Liver (tissue), 9 donors: ENCODE results near the gene STK24. TPM values are rescaled to one million over a fixed set of nuclear protein-coding genes. Genes with fewer than 3 reads are reported as not detected.

Experiments used
- DNase-seq: peaks from one replicate; pipeline ENCODE4 v3.0.0-alpha.2; 2017; ENCODE audit warnings: low spot score
- H3K27ac ChIP-seq, 2 donors: one replicate each; pipeline ENCODE4 v1.7.0; 2013; ENCODE audit warnings: inconsistent platforms in 2 of 2, low read length in 2 of 2, control low read depth in 1 of 2, low read depth in 1 of 2, mild to moderate bottlenecking in 1 of 2
- H3K27me3 ChIP-seq, 4 donors: one replicate each; pipeline versions ENCODE4 v1.6.1 to v1.7.0; 2013; ENCODE audit warnings: low read length in 3 of 4, inconsistent platforms in 1 of 4, mild to moderate bottlenecking in 1 of 4, moderate library complexity in 1 of 4; ENCODE audit not compliant: control insufficient read depth in 4 of 4, insufficient read depth in 4 of 4
- H3K36me3 ChIP-seq, 4 donors: one replicate each; pipeline versions ENCODE4 v1.6.1 to v1.7.0; 2013; ENCODE audit warnings: low read length in 3 of 4, mild to moderate bottlenecking in 3 of 4, low read depth in 1 of 4, moderate library complexity in 1 of 4; ENCODE audit not compliant: control insufficient read depth in 4 of 4, insufficient read depth in 3 of 4
- H3K4me1 ChIP-seq, 4 donors: one replicate each; pipeline versions ENCODE4 v1.6.1 to v1.7.0; 2013; ENCODE audit warnings: low read length in 3 of 4, mild to moderate bottlenecking in 3 of 4, moderate library complexity in 1 of 4; ENCODE audit not compliant: control insufficient read depth in 4 of 4, insufficient read depth in 4 of 4
- H3K4me3 ChIP-seq, 3 donors: one replicate each; pipeline versions ENCODE4 v1.6.1 to v1.7.0; 2013; ENCODE audit warnings: low read length in 3 of 3, control low read depth in 1 of 3, low read depth in 1 of 3, mild to moderate bottlenecking in 1 of 3
- H3K9ac ChIP-seq, 2 donors: one replicate each; pipeline ENCODE4 v1.7.0; 2013; ENCODE audit warnings: low read length in 2 of 2, mild to moderate bottlenecking in 2 of 2, moderate library complexity in 2 of 2, control low read depth in 1 of 2, low read depth in 1 of 2
- H3K9me3 ChIP-seq, 4 donors: one replicate each; pipeline versions ENCODE4 v1.6.1 to v1.7.0; 2013; ENCODE audit warnings: low read length in 3 of 4; ENCODE audit not compliant: control insufficient read depth in 4 of 4
- EGR1 ChIP-seq, 2 donors: IDR thresholded peaks; 2 replicates each; pipeline ENCODE4 v1.6.1; 2016 to 2018; ENCODE audit warnings: antibody characterized with exemption in 2 of 2, low read depth in 2 of 2
- FOXA1 ChIP-seq: IDR thresholded peaks from 2 replicates; pipeline ENCODE4 v1.6.1; 2016; ENCODE audit warnings: antibody characterized with exemption
- FOXA2 ChIP-seq: IDR thresholded peaks from 2 replicates; pipeline ENCODE4 v1.6.1; 2016; ENCODE audit warnings: antibody characterized with exemption
- GABPA ChIP-seq, 2 donors: IDR thresholded peaks in 1 of 2; conservative IDR thresholded peaks in 1 of 2; 2 replicates each; pipeline ENCODE4 v1.6.1; 2016; ENCODE audit warnings: antibody characterized with exemption in 2 of 2, mild to moderate bottlenecking in 1 of 2, moderate library complexity in 1 of 2
- HNF4A ChIP-seq, 2 donors: conservative IDR thresholded peaks; 2 replicates each; pipeline ENCODE4 v1.6.1; 2016; ENCODE audit warnings: antibody characterized with exemption in 2 of 2, mild to moderate bottlenecking in 2 of 2
- HNF4G ChIP-seq: IDR thresholded peaks from 2 replicates; pipeline ENCODE4 v1.6.1; 2016; ENCODE audit warnings: antibody characterized with exemption
- JUND ChIP-seq, 2 donors: IDR thresholded peaks; 2 replicates each; pipeline ENCODE4 v1.6.1; 2016; ENCODE audit warnings: antibody characterized with exemption in 2 of 2
- NR2F2 ChIP-seq: IDR thresholded peaks from 2 replicates; pipeline ENCODE4 v1.6.1; 2016; ENCODE audit warnings: antibody characterized with exemption
- RAD21 ChIP-seq, 2 donors: IDR thresholded peaks; 2 replicates each; pipeline ENCODE4 v1.6.1; 2016; ENCODE audit warnings: antibody characterized with exemption in 2 of 2, mild to moderate bottlenecking in 2 of 2
- RXRA ChIP-seq, 2 donors: IDR thresholded peaks; 2 replicates each; pipeline ENCODE4 v1.6.1; 2017 to 2018; ENCODE audit warnings: antibody characterized with exemption in 2 of 2, mild to moderate bottlenecking in 1 of 2
- SP1 ChIP-seq: IDR thresholded peaks from 2 replicates; pipeline ENCODE4 v1.6.1; 2018; ENCODE audit warnings: antibody characterized with exemption, mild to moderate bottlenecking
- WGBS: extraction: QIAGEN DNeasy Blood & Tissue Kit; methylation state at CpG from one replicate; pipeline ENCODE4 v1.1.7; 2013; 5-methylcytosine and 5-hydroxymethylcytosine counted together
- polyA plus RNA-seq, 2 donors: library from polyadenylated mRNA; stranded (reverse) in 1 of 2; unstranded in 1 of 2; fragments of 200-250 nt in 1 of 2; fragments of >200 nt in 1 of 2; fragmentation: Nextera tagmentation in 1 of 2; extraction: Ambion mirVana in 1 of 2; gene quantifications; one replicate each; pipeline versions ENCODE4 v1.2.1 to v1.2.3, GENCODE V29; 2013 to 2015
- total RNA-seq, 2 donors: library from RNA; depleted of rRNA; stranded (reverse); fragments of >200 nt; gene quantifications; one replicate each; pipeline ENCODE4 v1.2.3, GENCODE V29; 2014
- TF ChIP-seq, protein P1 (sequence below): IDR thresholded peaks from 2 replicates; pipeline ENCODE4 v1.6.1; 2016; ENCODE audit warnings: antibody characterized with exemption
- TF ChIP-seq, protein P2 (sequence below): IDR thresholded peaks from 2 replicates; pipeline ENCODE4 v1.6.1; 2016; ENCODE audit warnings: antibody characterized with exemption
- TF ChIP-seq, protein P3 (sequence below): IDR thresholded peaks from 2 replicates; pipeline ENCODE4 v1.6.1; 2016; ENCODE audit warnings: antibody characterized with exemption, mild to moderate bottlenecking
- TF ChIP-seq, protein P4 (sequence below): fragments of 150-350 bp; IDR thresholded peaks from 2 replicates; pipeline ENCODE4 v1.5.1; 2017; ENCODE audit warnings: improper control_type of control experiment, low read depth, low read length; ENCODE audit not compliant: missing input control
- donor health status: healthy.
- donor health status: healthy.
- donor health status: healthy.
- donor health status: healthy.
- donor health status: healthy.

STK24 gene
- total and polyA plus RNA-seq, 4 donors = 6.4 to 43.3 (median 14.9) TPM

DNA sequence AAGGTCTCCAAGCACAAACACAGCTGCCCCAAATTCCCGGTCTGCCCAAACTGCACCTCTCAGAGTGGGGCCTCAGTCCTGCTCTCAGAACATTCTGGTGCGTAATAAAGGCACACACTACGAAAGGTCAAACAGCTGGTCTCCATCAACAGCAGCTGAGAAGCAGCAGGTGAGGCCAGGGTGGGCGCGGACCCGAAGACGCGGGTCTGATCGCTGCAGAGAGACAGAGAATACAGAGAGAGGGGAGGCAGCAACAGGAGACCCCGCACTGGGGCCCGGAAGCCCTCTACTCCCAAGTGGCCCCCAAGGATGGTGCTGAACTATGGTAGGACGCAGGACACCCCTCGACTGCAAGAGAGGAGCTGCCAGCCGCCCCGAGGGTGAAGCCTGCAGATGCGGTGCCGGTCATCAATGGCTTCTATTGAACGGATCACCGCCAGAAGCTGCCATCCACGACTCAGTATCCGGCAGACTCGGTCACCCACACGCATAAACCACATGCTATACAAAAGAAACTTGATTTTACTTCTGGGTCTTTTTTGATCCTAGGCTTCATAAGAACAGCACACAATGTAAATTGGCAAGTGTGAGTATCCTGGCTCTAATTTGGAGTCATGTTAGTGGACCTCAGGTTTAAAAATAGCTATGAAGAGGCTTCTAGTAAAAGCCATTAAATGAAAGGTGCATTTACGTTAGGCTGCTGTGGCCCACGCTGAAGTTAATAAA lies 33.4 kb downstream of the STK24 start:
- Histone ChIP-seq H3K36me3 (no peaks in the 10 kb centered on the region), H3K4me1 (peaks cover 9 to 34% (median 20%) of the 10 kb centered on the region in 4 donors), H3K27ac (peak overlapping the region; percentile 3 to 35), H3K9ac (no peak overlapping the region), H3K27me3 (no peaks in the 10 kb centered on the region), H3K9me3 (no peaks in the 10 kb centered on the region), H3K4me3 (no peak overlapping the region)
- no peak for TF ChIP-seq JUND (IDR thresholded peaks at IDR 0.05)
- TF ChIP-seq RXRA (IDR thresholded peaks at IDR 0.05) = no peak
- no peak for TF ChIP-seq RAD21 (IDR thresholded peaks at IDR 0.05)
- TF ChIP-seq, protein P1, sequence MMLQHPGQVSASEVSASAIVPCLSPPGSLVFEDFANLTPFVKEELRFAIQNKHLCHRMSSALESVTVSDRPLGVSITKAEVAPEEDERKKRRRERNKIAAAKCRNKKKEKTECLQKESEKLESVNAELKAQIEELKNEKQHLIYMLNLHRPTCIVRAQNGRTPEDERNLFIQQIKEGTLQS = no peak
- TF ChIP-seq HNF4G = no peak
- TF ChIP-seq GABPA (IDR thresholded peaks at IDR 0.05 in 1 of 2, conservative IDR thresholded peaks at IDR 0.05 in 1 of 2) = no peak
- TF ChIP-seq, protein P2, sequence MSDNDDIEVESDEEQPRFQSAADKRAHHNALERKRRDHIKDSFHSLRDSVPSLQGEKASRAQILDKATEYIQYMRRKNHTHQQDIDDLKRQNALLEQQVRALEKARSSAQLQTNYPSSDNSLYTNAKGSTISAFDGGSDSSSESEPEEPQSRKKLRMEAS = no peak
- TF ChIP-seq, protein P3, sequence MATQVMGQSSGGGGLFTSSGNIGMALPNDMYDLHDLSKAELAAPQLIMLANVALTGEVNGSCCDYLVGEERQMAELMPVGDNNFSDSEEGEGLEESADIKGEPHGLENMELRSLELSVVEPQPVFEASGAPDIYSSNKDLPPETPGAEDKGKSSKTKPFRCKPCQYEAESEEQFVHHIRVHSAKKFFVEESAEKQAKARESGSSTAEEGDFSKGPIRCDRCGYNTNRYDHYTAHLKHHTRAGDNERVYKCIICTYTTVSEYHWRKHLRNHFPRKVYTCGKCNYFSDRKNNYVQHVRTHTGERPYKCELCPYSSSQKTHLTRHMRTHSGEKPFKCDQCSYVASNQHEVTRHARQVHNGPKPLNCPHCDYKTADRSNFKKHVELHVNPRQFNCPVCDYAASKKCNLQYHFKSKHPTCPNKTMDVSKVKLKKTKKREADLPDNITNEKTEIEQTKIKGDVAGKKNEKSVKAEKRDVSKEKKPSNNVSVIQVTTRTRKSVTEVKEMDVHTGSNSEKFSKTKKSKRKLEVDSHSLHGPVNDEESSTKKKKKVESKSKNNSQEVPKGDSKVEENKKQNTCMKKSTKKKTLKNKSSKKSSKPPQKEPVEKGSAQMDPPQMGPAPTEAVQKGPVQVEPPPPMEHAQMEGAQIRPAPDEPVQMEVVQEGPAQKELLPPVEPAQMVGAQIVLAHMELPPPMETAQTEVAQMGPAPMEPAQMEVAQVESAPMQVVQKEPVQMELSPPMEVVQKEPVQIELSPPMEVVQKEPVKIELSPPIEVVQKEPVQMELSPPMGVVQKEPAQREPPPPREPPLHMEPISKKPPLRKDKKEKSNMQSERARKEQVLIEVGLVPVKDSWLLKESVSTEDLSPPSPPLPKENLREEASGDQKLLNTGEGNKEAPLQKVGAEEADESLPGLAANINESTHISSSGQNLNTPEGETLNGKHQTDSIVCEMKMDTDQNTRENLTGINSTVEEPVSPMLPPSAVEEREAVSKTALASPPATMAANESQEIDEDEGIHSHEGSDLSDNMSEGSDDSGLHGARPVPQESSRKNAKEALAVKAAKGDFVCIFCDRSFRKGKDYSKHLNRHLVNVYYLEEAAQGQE = no peak
- TF ChIP-seq, protein P4, sequence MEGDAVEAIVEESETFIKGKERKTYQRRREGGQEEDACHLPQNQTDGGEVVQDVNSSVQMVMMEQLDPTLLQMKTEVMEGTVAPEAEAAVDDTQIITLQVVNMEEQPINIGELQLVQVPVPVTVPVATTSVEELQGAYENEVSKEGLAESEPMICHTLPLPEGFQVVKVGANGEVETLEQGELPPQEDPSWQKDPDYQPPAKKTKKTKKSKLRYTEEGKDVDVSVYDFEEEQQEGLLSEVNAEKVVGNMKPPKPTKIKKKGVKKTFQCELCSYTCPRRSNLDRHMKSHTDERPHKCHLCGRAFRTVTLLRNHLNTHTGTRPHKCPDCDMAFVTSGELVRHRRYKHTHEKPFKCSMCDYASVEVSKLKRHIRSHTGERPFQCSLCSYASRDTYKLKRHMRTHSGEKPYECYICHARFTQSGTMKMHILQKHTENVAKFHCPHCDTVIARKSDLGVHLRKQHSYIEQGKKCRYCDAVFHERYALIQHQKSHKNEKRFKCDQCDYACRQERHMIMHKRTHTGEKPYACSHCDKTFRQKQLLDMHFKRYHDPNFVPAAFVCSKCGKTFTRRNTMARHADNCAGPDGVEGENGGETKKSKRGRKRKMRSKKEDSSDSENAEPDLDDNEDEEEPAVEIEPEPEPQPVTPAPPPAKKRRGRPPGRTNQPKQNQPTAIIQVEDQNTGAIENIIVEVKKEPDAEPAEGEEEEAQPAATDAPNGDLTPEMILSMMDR = no peak
- no peak for TF ChIP-seq FOXA2
- no peak for TF ChIP-seq FOXA1
- no peak for TF ChIP-seq EGR1 (IDR thresholded peaks at IDR 0.05; ENCODE audit: low read depth in 2 of 2)
- 91% methylated on average over 25 of the region's 25 CpGs for WGBS
- no peak for DNase-seq

DNA sequence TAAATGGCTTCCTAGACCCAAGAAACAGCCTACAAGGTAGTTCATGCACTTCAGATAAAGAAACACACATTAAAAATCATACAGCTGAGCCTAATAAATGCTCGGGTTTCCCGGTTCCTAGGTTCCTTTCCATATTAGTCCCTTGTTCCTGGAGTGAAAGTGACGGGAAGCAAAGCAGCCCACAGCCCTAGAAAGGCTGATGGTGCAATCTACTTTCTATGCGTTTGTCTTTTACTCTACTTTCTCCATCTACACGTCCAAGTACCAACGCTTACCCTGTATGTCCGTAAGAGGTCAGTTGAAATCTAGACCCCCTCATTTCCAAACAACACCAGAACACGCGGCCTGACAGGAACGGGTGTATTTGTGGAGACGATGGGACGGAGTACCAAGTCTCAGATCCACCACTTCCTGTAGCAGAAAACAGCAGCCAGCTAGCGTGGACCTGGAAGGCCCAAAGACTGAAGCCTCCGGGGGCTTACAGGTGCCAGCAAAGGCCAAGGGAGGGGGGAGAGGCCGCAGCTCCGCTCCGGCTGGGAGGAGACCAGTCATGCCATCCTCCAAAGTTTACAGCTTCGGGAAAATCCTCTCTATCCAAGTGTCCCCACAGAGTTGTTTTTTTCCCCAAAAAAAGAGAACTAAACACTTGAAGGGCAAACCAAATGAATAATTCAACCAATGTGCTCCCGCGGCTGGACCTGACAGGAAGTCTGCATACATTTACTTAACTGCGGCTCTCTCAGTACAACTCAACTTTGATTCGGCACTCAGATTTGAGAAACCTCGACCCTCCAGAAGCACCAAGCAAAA lies 34.1 kb downstream of the STK24 start:
- Histone ChIP-seq H3K4me3 (no peak overlapping the region), H3K9me3 (no peaks in the 10 kb centered on the region), H3K27ac (peak overlapping the region; percentile 3 to 35), H3K4me1 (peaks cover 9 to 29% (median 20%) of the 10 kb centered on the region in 4 donors), H3K9ac (no peak overlapping the region), H3K27me3 (no peaks in the 10 kb centered on the region), H3K36me3 (no peaks in the 10 kb centered on the region)
- no peak for DNase-seq
- 69% methylated on average over 23 of the region's 23 CpGs for WGBS
- TF ChIP-seq NR2F2 (no peak), SP1 (no peak), GABPA (IDR thresholded peaks at IDR 0.05 in 1 of 2, conservative IDR thresholded peaks at IDR 0.05 in 1 of 2) (no peak), FOXA2 (no peak), HNF4A (conservative IDR thresholded peaks at IDR 0.05) (no peak), EGR1 (IDR thresholded peaks at IDR 0.05; ENCODE audit: low read depth in 2 of 2) (no peak), RXRA (IDR thresholded peaks at IDR 0.05) (no peak)
- TF ChIP-seq, protein P3 = no peak
- TF ChIP-seq, protein P4 = no peak
- TF ChIP-seq, protein P1 = no peak
- TF ChIP-seq, protein P2 = no peak
